Head of caudate nucleus (tissue), 42 donors: ENCODE results near the gene ATG4D.
A peak's percentile ranks its signal among the peaks of the same experiment; 100 is the strongest.
"Not testable (repeated sequence)": the region's sequence is repeated elsewhere in the genome, so short reads cannot be mapped to it uniquely, and the experiment has no call there.

ENCODE experiments used
- DNase-seq, 42 donors: peaks; one replicate each; pipeline versions ENCODE4 v3.0.0 to v3.0.0-alpha.2; 2020 to 2021; ENCODE audit warnings: mixed read lengths in 7 of 42
- intact Hi-C: fragments of 100-400 bp; cut with DNase I; formaldehyde crosslinking; loops from one replicate; pipeline ENCODE4 v1.15.0; 2022

Gene ATG4D

DNA sequence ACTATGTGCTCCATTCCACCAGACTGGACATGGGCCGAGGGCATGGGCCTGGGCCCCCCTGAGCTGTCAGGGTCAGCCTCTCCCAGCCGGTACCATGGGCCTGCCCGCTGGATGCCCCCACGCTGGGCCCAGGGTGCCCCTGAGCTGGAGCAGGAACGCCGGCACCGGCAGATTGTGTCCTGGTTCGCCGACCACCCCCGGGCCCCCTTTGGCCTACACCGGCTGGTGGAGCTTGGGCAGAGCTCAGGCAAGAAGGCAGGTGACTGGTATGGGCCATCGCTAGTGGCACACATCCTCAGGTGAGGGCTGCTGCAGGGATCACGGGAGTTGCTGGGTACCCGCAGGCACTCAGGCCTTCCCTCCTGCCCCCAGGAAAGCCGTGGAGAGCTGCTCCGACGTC is 3.1 kb downstream of the ATG4D start:
- intact Hi-C loops = no loop called here
- DNase-seq = no peak

DNA sequence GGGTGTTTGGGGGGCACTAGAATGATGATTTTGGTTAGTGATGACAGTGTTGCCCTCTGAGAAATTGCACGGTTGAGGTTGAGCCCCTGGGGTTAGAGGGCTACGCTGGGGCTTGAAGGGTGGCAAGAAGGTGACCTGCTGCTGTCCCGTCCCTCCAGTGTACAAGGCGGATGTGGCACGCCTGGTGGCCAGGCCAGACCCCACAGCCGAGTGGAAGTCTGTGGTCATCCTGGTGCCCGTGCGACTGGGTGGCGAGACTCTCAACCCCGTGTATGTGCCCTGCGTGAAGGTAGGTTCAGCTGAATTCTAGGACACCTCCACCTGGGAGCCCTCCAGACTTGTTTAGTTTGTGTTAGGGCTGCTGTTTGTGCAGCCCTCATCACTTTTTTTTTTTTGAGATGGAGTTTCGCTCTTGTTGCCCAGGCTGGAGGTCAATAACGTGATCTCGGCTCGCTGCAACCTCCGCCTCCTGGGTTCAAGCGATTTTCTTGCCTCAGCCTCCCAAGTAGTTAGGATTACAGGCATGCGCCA is 5.1 kb downstream of the ATG4D start:
- intact Hi-C loops = no loop called here
- no peak for DNase-seq

DNA sequence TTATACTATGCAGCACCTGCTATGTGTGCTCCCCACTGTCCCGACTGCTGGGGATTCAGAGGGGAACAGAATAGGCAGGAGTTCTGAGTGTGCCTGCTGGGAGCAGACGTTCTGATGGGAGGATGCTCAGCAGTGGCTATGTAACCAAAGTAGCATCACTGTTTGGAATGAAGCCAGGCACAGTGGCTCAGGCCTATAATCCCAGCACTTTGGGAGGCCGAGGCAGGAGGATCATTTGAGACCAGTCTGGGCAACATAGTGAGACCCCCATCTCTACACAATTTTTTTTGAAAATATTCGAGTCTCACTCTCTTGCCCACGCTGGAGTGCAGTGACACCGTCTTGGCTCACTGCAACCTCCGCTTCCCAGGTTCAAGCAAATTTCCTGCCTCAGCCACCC is 6.0 kb downstream of the ATG4D start:
- intact Hi-C loops = no loop called here
- DNase-seq = no peak

DNA sequence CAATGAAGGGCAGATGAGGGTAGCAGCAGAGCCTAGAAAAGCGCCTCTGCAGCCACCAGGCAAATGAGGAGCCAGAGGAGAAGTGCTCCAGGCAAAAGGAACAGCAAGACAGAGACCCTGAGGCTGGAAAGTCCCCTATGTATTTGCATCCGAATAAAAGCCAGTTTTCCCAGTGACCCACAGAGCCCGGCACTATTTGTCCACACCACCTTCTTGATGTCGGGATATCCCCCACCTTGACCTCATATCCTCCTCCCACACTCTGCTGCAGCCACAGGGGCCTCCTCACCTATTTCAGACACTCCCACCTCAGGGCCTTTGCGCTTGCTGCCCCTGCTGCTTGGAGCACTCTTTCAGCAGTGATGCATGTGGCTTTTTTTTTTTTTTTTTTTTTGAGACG is 6.6 kb downstream of the ATG4D start:
- no peak for DNase-seq
- intact Hi-C loops = no loop called here

DNA sequence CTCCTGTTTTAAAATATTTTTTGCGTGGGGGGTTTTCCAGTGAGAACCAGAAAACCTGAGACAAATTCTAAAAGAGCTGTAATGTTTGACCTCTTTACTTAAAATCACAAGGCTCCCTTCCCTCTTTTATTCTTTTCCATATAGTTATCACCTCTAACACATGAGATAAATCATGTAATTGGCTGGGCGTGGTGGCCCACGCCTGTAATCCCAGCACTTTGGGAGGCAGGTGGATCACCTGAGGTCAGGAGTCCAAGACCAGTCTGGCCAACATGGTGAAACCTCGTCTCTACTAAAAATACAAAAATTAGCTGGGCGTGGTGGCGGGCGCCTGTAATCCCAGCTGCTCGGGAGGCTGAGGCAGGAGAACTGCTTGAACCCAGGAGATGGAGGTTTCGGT is 7.3 kb downstream of the ATG4D start:
- intact Hi-C loops, DNase-seq: not testable (repeated sequence)

DNA sequence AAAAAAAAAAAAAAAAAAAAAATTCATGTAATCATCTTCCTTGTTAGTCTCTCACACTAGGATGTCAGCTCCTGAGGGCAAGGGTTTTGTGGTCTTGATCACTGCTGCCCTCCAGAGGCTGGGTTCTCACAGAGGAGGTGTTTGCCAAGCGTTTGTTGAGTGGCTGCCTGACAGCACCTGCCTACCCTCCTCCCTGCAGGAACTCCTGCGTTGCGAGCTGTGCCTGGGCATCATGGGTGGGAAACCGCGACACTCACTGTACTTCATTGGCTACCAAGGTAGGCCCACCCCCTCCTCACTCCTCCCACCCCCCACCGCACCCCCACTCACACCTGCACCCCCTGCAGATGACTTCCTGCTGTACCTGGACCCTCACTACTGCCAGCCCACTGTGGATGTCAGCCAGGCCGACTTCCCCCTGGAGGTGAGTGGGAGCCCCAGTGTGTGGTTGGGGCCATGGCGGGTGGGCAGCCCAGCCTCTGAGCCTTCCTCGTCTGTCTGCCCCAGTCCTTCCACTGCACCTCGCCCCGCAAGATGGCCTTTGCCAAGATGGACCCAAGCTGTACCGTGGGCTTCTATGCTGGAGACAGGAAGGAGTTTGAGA is 8.1 kb downstream of the ATG4D start:
- intact Hi-C loops = no loop called here
- DNase-seq = peak in 15 of 42 donors; percentile 16 to 62 (median 36)

DNA sequence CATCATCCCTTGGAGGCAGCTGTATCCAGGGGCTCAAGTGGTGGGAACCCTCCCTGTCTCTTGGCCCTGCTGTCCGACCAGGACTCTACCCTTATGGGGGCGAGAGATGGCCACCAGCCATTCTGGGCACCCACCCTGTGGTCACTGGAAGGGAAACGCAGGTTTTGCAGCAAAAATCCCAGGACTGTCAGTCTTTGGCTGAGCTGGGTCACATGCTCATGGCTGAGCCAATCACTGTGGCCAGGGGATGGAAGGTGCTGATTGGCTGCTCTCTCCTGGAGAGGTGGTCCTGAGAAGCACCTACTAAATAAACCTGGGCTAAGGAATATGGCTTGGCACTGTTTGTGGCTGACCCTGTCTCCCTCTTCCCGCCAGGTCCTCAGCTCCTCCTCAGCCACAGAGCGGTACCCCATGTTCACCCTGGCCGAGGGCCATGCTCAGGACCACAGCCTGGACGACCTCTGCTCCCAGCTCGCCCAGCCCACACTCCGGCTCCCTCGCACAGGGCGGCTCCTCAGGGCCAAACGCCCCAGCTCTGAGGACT is 8.9 kb downstream of the ATG4D start:
- intact Hi-C loops = no loop called here
- DNase-seq = peak in 10 of 42 donors; percentile 19 to 56 (median 36)

DNA sequence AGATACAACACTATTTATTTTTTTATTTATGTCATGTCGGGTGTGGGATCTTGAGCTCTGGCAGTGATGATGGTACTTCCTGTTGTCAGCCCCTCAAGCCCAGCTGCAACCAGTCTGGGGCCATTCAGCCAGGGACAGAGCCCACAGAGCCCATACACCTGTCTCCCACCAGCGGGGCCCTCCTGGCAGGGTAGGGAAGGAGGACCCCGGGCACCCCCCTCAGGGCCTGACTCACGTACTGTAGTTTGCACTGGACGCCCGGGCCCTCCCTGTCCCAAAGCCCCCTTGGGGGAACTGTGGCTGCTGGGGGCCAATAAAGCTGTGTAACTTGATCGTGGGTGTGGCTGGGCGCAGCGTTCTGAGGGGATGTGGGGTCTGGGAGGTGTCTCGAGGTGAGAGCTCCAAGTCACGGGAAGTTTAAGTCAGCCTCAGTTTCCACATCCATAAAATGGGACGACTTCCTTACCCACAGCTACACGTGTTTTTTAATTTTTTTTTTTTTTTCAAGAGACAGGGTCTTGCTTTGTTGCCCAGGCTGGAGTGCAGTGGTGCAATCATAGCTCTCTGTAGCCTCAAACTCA is 9.5 kb downstream of the ATG4D start:
- intact Hi-C loops = no loop called here
- DNase-seq = no peak

DNA sequence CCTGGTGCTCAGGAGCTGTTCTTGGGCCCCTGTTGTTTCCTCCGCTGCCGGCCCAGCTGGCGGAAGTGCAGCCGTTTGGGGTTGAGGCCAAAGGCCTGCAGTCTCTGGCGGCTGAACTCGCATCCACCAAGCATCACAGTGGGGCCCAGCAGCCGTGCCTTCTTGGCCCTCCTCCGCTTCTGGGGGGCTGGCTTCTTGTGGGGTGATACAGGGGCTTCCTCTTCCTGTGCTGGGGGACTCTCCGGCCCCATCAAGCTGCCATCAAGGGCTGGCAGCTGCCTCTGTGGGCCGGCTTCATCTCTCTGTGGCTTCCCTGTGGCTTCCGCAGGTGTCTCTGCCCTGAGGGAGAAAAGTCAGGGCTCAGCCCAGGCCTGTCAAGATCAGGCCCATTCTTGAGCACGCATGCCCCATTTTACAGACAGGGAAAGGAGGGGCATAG is 10.3 kb downstream of the ATG4D start:
- intact Hi-C loops = no loop called here
- DNase-seq = no peak

DNA sequence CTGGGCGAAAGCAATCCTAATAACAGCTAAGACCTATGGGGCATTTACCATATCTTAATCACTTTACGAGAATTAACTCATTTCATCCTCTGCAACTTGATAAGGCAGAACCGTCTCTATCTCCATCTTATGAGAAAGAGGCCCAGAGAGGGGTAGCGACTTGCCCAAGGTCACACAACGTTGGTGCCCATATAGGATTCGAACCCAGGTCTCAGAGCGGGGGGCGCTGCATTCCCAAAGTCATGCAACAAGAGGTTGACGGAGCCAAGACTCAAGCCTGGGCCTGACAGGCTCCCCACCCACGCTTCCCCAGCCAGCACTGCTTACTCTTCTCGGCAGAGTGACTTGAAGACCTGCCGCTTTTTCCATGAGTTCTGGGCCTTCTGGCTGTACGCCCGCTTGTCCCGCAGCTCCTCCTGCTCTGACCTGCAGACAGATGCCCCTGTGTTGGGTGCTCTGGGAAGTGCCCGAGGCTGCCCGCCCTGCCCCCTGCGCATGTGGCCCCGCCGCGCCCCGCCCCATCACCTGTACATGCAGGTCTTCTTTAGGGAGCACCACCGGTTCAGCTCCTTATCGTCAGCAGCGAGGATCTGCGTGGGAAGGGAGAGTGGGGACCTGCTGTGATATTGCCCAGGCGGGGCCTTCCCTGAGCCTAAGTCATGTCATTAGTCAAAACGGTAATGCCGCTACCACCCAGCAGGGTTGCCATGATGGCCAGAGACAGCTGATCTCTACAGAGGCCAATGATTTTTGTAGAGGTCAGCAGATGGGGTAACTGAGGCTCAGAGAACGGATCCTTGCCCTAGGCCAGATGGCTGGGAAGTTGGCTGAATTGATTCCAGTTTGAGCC is 11.3 kb downstream of the ATG4D start:
- intact Hi-C loops = no loop called here
- no peak for DNase-seq

DNA sequence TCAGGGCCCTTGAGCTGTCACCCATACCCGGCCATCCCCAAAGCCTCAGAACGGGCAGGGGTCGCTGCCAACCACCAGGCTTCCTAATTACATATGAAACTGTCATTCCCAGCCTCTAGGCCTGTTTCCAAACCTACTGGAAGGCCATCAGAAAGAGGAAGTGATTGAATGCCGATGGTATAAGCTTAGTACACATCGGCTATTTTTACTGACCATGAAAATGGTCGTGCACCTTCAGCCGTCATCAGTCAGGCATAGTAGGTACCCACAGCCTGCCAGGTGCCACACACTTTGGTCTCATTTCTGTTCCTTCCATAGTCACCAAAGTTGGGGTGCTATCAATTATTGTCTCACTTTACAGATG is 11.9 kb downstream of the ATG4D start:
- intact Hi-C loops = no loop called here
- DNase-seq = no peak

DNA sequence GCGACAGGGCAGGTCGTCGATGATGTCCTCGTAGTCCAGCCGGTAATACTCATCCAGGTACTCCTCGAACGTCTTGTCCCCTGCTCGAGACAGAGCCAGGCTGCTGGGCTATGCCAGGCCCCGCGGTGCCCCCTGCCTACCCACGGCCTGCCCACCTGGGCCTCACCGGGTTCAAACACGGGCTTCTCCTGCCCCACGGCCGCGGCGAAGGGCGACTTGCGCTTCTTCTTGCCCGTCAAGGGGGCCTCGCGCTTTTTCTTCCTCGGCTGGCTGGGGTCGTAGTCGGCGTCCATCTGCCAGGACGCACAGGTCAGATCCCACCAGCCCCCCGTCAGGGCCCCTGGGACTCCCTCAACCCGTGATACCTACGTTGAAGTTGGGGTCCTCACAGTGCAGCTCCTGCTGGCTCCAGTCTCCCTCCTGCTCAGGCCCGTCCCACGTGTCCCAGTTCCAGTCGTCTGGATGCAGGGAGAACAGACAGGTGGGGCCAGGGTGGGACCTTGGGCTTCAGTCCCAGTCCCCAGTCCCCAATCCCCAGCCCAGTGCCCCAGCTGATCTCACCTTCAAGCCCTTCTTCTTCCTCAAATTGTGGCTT is 14.0 kb downstream of the ATG4D start:
- intact Hi-C loops = no loop called here

DNA sequence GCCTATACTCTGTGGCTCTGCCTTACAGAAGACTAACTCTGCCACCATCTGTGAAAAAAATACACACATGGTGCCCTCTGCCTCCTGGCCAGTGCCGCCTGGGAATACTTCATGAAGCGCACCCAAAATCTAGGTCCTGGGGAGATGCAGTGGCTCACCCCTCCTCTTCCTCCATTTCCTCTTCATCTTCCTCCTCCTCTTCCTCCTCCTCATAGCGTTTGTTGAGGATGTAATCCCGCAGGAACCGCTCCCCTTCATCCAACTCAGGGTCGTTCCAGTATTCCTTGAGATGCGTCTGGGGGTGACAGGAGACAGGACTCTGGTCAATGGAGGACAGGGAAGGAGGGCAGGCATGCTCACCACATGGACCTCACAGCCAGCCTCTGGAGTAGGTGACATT is 16.4 kb downstream of the ATG4D start:
- no peak for DNase-seq
- intact Hi-C loops = loop anchor here (10.0 kb wide), 1 partner anchor 155 kb away; the partner anchor contains the start of gene CDC37

More for the DNA sequence above, 14.0 kb downstream of the ATG4D start:
- no peak for DNase-seq

DNA sequence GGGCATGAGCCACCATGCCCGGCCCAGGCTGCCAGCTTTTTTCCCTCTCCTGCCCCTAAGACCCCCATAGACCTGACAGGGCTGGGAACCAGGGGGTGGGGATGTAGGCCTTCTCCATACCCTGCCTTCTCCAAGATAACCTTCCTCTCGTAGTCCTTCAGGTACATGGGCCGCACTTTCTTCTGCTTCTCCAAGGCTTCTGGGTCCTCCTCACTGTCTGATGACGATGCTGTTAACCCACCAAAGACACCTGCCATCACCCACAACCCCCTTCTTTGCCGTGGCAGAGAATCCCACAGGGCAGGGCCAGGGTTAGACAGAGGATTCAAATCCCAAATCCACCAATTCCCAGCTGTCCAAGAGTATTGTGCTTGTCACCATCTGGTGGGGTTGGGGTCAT is 18.9 kb downstream of the ATG4D start:
- no peak for DNase-seq
- intact Hi-C loops = loop anchor here (10.0 kb wide), 1 partner anchor 158 kb away; the partner anchor contains the start of gene CDC37

DNA sequence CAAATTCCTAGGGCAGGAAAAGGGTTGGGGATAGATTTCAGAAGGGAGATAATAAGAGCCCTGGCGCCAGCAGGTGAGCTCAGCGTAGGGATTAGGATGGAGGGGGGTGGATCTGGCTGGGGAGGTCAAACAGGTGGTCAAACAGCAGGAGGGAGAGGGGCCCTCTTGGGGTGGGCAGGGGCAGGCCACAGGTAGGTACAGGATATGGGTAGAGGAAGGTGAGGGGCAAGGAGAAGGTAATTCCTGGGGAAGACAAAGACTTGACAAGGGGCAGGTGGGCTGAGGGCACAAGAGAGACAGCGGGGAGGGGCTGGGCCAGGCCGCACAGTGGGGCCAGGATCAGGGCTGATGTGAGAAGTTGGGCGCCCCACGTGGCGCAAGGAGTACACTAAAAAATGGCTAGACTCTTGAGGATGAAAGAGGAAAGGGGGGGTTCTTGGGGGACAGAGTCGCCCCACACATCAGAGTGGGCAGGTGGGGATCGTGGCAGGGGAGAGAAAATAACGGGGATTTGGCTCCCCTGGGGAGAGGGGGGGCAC is 21.4 kb downstream of the ATG4D start:
- DNase-seq = peak in 22 of 42 donors; percentile 26 to 57 (median 42)
- intact Hi-C loops = loop anchor here (5.0 to 10.0 kb wide), 2 partner anchors 63 to 160 kb away; partner anchors contain the start of genes CDC37 and KEAP1

DNA sequence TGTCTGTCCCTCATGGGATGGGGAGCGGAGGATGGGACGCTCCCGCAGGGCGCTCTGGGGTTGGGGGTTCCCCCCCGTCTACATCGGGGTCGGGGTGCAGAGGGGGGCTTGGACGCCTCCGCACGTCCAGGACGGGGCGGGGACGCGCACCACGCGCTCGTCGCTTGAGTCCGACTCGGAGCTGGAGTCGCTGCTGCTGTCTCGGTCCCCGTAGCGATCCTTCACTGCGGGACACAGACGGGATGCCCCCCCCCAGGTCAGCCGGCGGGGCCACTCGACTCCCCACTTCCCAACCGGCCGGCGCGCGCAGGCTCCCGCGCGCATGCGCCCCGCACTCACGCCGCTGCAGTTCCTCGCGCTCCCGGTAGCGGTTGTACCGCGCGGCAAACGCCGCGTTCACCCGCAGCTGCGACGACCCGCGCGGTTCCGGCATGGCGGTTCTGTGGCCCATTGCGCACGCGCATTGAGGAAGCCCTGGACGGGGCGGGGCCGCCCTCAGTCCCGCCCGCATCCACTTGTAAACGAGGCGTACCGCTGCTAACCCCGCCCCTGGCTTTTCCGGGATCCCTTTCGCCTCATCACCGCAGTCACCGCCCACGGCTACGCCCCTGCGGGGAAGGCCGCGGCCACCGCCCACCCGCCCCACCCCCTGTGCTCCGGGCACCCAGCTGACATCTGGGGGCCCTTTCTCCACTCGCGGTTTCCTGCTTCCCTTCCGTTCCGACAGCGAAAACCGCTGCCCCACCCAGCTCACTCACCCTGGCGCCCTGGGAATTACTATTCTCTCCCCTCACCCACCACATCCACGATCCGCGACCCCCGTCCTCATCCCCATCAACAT is 22.1 kb downstream of the ATG4D start, which contains the start of gene KRI1:
TSS of gene KRI1 (minus strand) at position 444 of the 841 bp plus-strand sequence. CDS start at position 433, 11 bp downstream.
- DNase-seq = peak; percentile 94 to 99 (median 98)
- intact Hi-C loops = loop anchor here (5.0 to 10.0 kb wide), 2 partner anchors 63 to 161 kb away; partner anchors contain the start of genes CDC37 and KEAP1

DNA sequence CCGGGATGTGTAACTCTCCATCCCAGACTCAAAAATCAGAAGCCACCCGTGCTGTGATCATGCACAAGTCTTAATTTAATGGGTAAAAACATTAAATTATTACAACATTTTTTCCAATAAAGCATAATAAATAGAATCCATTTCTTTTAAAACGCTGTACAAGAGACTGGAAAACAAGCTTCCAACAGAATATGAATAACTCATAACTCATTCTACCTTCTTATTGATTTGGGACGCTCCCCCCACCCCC is 22.6 kb downstream of the ATG4D start:
- intact Hi-C loops = loop anchor here (5.0 to 10.0 kb wide), 2 partner anchors 64 to 162 kb away; partner anchors contain the start of genes CDC37 and KEAP1
- no peak for DNase-seq
